B cell (primary cell): Measurements from ENCODE around the gene TRMU. TPM values are rescaled to one million over a fixed set of nuclear protein-coding genes. Genes with fewer than 3 reads are reported as not detected.

Source experiments
- ATAC-seq: fragments of 200-7000 bp; cut with Tn5 transposase; one replicate; pipeline ENCODE4 v1.10.0; 2021; ENCODE audit warnings: low read depth, mild to moderate bottlenecking, moderate number of reproducible peaks, moderate library complexity
- CTCF ChIA-PET: fragments of 350-600 bp; sonication (Branson Sonifier 250); formaldehyde crosslinking; loops from one replicate; lab custom pipeline; 2021; ENCODE audit warnings: antibody characterized with exemption, inconsistent platforms; lab: Charles Lee
- POLR2A ChIA-PET: fragments of 350-600 bp; sonication (Branson Sonifier 250); formaldehyde crosslinking; loops from one replicate; lab custom pipeline; 2021; ENCODE audit warnings: antibody characterized with exemption; lab: Charles Lee
- DNase-seq: peaks from one replicate; pipeline ENCODE4 v3.0.0; 2013
- H2AFZ ChIP-seq: 2 replicates; pipeline ENCODE4 v1.6.1; 2012; ENCODE audit warnings: mild to moderate bottlenecking, low read depth, low read length; ENCODE audit not compliant: insufficient read depth, poor library complexity, severe bottlenecking
- H3K27ac ChIP-seq, 2 donors: 1 replicate in 1 of 2; 2 replicates in 1 of 2; pipeline ENCODE4 v1.5.1; 2012 to 2013; ENCODE audit warnings: low read length in 2 of 2, mild to moderate bottlenecking in 2 of 2, moderate library complexity in 1 of 2
- H3K27me3 ChIP-seq, 4 experiments: fragments of 200-600 bp in 1 of 4; sonication (generic) in 1 of 4; replicated peaks in 1 of 4; 1 replicate in 2 of 4; 2 replicates in 2 of 4; pipeline versions ENCODE4 v1.6.1 to v1.7.0; 2013 to 2016; ENCODE audit warnings: low read length in 3 of 4, mild to moderate bottlenecking in 2 of 4, mixed read lengths in 1 of 4, moderate library complexity in 1 of 4; ENCODE audit not compliant: insufficient read depth in 4 of 4, control insufficient read depth in 3 of 4; ENCODE audit errors: control extremely low read depth in 1 of 4
- H3K36me3 ChIP-seq, 2 experiments: replicated peaks in 1 of 2; 1 replicate in 1 of 2; 2 replicates in 1 of 2; pipeline versions ENCODE4 v1.6.1 to v1.7.1; 2013; ENCODE audit warnings: low read length in 1 of 2; ENCODE audit not compliant: insufficient read depth in 2 of 2, control insufficient read depth in 1 of 2; ENCODE audit errors: control extremely low read depth in 1 of 2, extremely low read depth in 1 of 2
- H3K4me1 ChIP-seq, 2 donors: fragments of 200-600 bp in 1 of 2; sonication (generic) in 1 of 2; 1 replicate in 1 of 2; 2 replicates in 1 of 2; pipeline versions ENCODE4 v1.5.1 to v1.6.1; 2013 to 2017; ENCODE audit warnings: low read length in 2 of 2; ENCODE audit not compliant: control insufficient read depth in 2 of 2, insufficient read depth in 2 of 2
- H3K4me2 ChIP-seq: replicated peaks from 2 replicates; pipeline ENCODE3; 2012; ENCODE audit warnings: mild to moderate bottlenecking, low read depth, low read length; ENCODE audit not compliant: poor library complexity, severe bottlenecking
- H3K4me3 ChIP-seq, 5 experiments: fragments of 200-600 bp in 1 of 5; sonication (generic) in 1 of 5; 1 replicate in 3 of 5; 2 replicates in 2 of 5; pipeline versions ENCODE4 v1.5.1 to v1.7.0; 2011 to 2016; ENCODE audit warnings: low read length in 4 of 5, mild to moderate bottlenecking in 4 of 5, low read depth in 2 of 5, control low read depth in 1 of 5, moderate library complexity in 1 of 5; ENCODE audit not compliant: insufficient read depth in 1 of 5; ENCODE audit errors: control extremely low read depth in 1 of 5, extremely low read depth in 1 of 5
- H3K79me2 ChIP-seq: fragments of 200-600 bp; sonication (generic); one replicate; pipeline ENCODE4 v1.6.0; 2016; ENCODE audit warnings: low read length; ENCODE audit not compliant: control insufficient read depth, insufficient read depth
- H3K9ac ChIP-seq: fragments of 200-600 bp; sonication (generic); 2 replicates; pipeline ENCODE4 v1.6.1; 2017; ENCODE audit warnings: mild to moderate bottlenecking, low read length, moderate library complexity
- H3K9me3 ChIP-seq, 3 donors: one replicate each; pipeline versions ENCODE4 v1.6.1 to v1.7.1; 2013; ENCODE audit warnings: low read length in 2 of 3; ENCODE audit not compliant: control insufficient read depth in 2 of 3, insufficient read depth in 1 of 3; ENCODE audit errors: control extremely low read depth in 1 of 3
- H4K20me1 ChIP-seq: 2 replicates; pipeline ENCODE4 v1.6.0; 2012; ENCODE audit warnings: mild to moderate bottlenecking, low read length; ENCODE audit not compliant: insufficient read depth, control insufficient read depth, poor library complexity, severe bottlenecking
- H3K27ac Mint-ChIP-seq: one replicate; pipeline ENCODE4 v1.8.0; 2021; ENCODE audit warnings: mixed read lengths
- H3K27me3 Mint-ChIP-seq: one replicate; pipeline ENCODE4 v1.8.0; 2021; ENCODE audit warnings: mixed read lengths
- H3K4me1 Mint-ChIP-seq: one replicate; pipeline ENCODE4 v1.8.0; 2021; ENCODE audit warnings: mixed read lengths
- H3K4me3 Mint-ChIP-seq: one replicate; pipeline ENCODE4 v1.8.0; 2021; ENCODE audit warnings: mixed read lengths
- H3K9me3 Mint-ChIP-seq: one replicate; pipeline ENCODE4 v1.8.0; 2022; ENCODE audit warnings: mixed read lengths; ENCODE audit not compliant: insufficient read depth
- CTCF ChIP-seq: fragments of 200-600 bp; IDR thresholded peaks from one replicate; pipeline ENCODE4 v1.8.0; 2022; ENCODE audit warnings: antibody characterized with exemption, mild to moderate bottlenecking
- EZH2 ChIP-seq: IDR thresholded peaks from 2 replicates; pipeline ENCODE4 v1.6.1; 2012; ENCODE audit warnings: borderline replicate concordance, low read depth, mild to moderate bottlenecking, moderate library complexity, low read length; ENCODE audit not compliant: insufficient read depth, poor library complexity, severe bottlenecking
- WGBS: methylation state at CpG from one replicate; pipeline ENCODE4 v1.1.5; 2013; ENCODE audit warnings: missing lambda C conversion rate; ENCODE audit not compliant: insufficient coverage; 5-methylcytosine and 5-hydroxymethylcytosine counted together
- intact Hi-C: fragments of 100-400 bp; cut with micrococcal nuclease; formaldehyde crosslinking; loops from one replicate; pipeline ENCODE4 v1.10.0; 2022
- polyA plus RNA-seq: library from polyadenylated mRNA; depleted of rRNA; stranded (reverse); fragments of >200 nt; gene quantifications from 2 replicates; pipeline ENCODE4 v1.2.3, GENCODE V29; 2012
- total RNA-seq, 2 donors: library from RNA; stranded (reverse); fragments of 120-200 nt in 1 of 2; gene quantifications; 1 replicate in 1 of 2; 2 replicates in 1 of 2; pipeline versions ENCODE4 v1.2.3 to v1.2.4, GENCODE V29; 2013 to 2022

The TRMU gene
- total and polyA plus RNA-seq, 2 donors (not counting 1 experiment from before 2014, with no cell fraction given): 51.0 to 76.9 TPM

DNA sequence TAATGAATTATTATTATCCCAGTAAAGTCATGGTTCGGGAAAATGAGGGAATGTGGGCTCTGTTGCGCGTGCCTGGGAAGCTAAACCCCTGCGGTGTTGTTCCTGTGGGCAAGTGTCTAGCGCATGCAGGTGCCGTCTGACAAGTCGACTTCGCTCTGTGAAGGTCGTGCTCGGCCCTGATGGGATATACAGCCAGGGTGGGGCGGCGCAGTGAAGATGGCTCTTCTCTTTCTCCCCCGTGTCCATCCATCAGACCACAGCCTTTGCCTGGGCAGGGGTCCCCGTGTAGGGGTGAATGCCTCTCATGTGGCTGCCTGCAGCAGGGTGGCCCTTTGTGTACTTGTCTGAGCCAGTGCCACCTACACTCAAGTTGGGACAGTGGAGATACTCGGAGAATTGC lies 12.8 kb upstream of the TRMU start:
- H3K79me2 ChIP-seq: no peaks in the 10 kb centered on the region
- no peaks in the 10 kb centered on the region for H3K27me3 ChIP-seq
- H3K9ac ChIP-seq: no peak overlapping the region
- Mint-ChIP-seq H3K27me3 (no peaks in the 10 kb centered on the region), H3K4me1 (no peaks in the 10 kb centered on the region), H3K4me3 (no peak overlapping the region), H3K9me3 (no peaks in the 10 kb centered on the region), H3K27ac (no peak overlapping the region)
- CTCF ChIA-PET: no interaction called here
- 97% methylated on average over 15 of the region's 15 CpGs for WGBS
- no peak overlapping the region for H3K4me3 ChIP-seq
- no peaks in the 10 kb centered on the region for H3K4me1 ChIP-seq
- H3K4me2 ChIP-seq: no peak overlapping the region
- H2AFZ ChIP-seq: no peak overlapping the region
- DNase-seq (no peak), ATAC-seq (no peak)
- no peaks in the 10 kb centered on the region for H3K9me3 ChIP-seq
- no peaks in the 10 kb centered on the region for H4K20me1 ChIP-seq
- intact Hi-C loops: no loop called here
- TF ChIP-seq CTCF (no peak), EZH2 (no peak)
- no peaks in the 10 kb centered on the region for H3K36me3 ChIP-seq
- no peak overlapping the region for H3K27ac ChIP-seq
- POLR2A ChIA-PET: no interaction called here

DNA sequence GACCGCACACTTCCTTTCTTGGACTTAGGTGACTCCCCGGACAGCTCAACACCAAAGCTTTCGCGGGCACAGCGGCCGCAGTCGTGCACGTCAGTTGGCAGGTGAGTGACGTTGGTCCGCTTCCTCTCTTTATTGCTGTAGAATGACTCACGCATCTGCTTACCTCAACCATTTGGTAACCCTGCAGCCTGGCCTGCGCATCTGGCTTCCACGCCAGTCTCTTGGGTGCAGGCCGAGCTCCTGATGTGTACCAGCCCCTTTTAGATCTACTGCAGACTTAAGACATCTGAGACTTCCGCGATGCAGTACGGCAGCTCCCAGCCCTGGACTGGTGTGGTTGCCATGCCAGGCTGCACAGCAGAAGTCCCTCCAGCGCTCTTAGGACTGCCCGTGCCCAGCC lies 12.4 kb upstream of the TRMU start:
- TF ChIP-seq CTCF (no peak), EZH2 (no peak)
- no peak overlapping the region for H3K4me3 Mint-ChIP-seq
- H3K4me2 ChIP-seq: no peak overlapping the region
- H3K4me1 ChIP-seq: no peaks in the 10 kb centered on the region
- H3K9me3 ChIP-seq: no peaks in the 10 kb centered on the region
- ChIA-PET POLR2A (no interaction called here), CTCF (no interaction called here)
- 94% methylated on average over 19 of the region's 19 CpGs for WGBS
- no peak overlapping the region for H3K27ac ChIP-seq
- intact Hi-C loops: no loop called here
- no peaks in the 10 kb centered on the region for H3K27me3 ChIP-seq
- H3K27me3 Mint-ChIP-seq: no peaks in the 10 kb centered on the region
- H3K4me1 Mint-ChIP-seq: no peaks in the 10 kb centered on the region
- H3K9ac ChIP-seq: no peak overlapping the region
- no peaks in the 10 kb centered on the region for H3K36me3 ChIP-seq
- no peaks in the 10 kb centered on the region for H4K20me1 ChIP-seq
- no peak overlapping the region for H2AFZ ChIP-seq
- no peaks in the 10 kb centered on the region for H3K9me3 Mint-ChIP-seq
- DNase-seq (no peak), ATAC-seq (no peak)
- no peaks in the 10 kb centered on the region for H3K79me2 ChIP-seq
- H3K4me3 ChIP-seq: no peak overlapping the region
- H3K27ac Mint-ChIP-seq: no peak overlapping the region
